CD4-positive, alpha-beta T cell treated with Interleukin-4 for 4 hours (primary cell): ENCODE data around the gene ZNF789.
A peak's percentile ranks its signal among the peaks of the same experiment; 100 is the strongest.
"Not testable (repeated sequence)": the region's sequence is repeated elsewhere in the genome, so short reads cannot be mapped to it uniquely, and the experiment has no call there.

Experiments
- DNase-seq: peaks from one replicate; pipeline ENCODE4 v3.0.0-alpha.2; 2020

ZNF789 gene

GRCh38 chr7:99472561-99473314 lies at the start of gene ZNF789:
TSS of gene ZNF789 (plus strand) at chr7:99472890. CDS start at chr7:99476457, 3,567 bp downstream.
- DNase-seq: peak; percentile 98

DNA sequence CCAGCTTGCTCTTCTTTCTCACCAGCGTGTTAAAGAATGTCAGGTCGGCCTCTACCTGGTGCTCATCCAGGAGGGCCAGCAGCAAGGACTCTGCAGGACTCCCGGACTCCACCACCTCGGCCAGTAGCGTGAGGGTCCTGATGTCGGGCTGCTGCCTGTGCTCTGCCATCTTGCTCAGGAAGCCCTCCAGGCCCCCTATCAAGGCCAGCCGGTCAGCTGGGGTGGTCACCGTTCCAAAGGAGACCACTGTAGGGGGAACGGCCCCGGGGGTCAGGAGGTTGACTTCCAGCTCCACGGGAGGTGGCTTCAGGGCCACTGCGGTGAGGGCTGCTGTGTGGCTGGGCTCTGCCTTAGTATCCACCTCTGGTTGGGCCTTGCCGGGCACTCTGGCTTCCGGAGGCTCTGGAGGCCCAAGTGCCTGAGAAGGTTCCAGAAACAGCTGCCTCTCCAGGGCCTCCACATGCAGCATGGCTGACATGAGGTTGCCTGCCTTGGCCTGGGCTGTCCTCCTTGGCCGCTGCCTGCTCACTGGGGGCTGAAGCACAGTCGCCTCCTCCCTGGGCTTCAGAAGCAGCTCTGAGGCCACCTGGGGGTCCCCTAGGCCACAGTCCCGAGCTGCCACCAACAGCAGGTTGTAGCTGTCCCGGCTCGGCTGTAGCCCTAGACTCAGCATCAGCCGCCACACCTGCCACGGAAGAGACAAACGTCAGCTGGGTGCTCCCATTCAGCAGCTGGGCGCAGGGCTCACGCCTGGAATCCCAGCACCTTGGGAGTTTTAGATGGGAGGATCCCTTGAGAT lies 47.6 kb upstream of the ZNF789 start:
- no peak for DNase-seq

- no peak for DNase-seq
Measured at GRCh38 chr7:99428972-99429566, 43.6 kb upstream of the ZNF789 start.

DNA sequence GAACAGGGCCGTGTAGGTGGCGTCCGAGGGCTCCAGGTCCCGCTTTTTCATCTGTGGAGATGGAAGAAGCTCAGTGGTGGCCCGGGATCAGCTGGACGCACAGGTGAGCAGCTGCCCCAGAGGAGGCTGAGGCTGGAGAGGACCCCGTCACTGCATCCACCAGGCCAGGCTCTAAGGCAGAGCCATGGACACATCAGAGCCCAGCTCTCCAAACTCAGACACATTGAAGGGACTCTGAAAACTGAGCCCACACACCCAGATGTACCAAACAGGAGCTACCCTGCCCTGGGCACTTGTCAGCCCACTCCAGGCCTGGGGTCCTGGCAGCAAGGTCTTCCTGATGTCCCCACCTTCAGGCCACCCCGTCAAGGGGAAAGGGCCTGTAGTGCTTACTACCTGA lies 42.9 kb upstream of the ZNF789 start:
- DNase-seq: no peak

DNA sequence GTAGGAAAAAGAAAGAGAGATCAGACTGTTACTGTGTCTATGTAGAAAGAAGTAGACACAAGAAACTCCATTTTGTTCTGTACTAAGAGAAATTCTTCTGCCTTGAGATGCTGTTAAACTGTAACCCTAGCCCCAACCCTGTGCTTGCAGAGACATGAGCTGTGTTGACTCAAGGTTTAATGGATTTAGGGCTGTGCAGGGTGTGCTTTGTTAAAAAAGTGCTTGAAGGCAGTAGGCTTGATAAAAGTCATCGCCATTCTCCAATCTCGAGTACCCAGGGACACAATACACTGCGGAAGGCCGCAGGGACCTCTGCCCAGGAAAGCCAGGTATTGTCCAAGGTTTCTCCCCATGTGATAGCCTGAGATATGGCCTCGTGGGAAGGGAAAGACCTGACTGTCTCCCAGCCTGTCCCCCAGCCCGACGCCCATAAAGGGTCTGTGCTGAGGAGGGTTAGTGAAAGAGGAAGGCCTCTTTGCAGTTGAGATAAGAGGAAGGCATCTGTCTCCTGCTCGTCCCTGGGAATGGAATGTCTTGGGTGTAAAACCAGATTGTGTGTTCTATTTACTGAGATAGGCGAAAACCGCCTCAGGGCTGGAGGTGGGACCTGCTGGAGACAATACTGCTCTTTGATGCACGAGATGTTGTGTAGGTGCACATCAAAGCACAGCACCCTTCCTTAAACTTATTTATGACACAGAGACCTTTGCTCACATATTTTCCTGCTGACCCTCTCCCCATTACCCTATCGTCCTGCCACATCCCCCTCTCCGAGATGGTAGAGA lies 40.7 kb upstream of the ZNF789 start:
- not testable (repeated sequence) for DNase-seq

GRCh38 chr7:99433158-99433557 lies 39.5 kb upstream of the ZNF789 start:
- DNase-seq: no peak

GRCh38 chr7:99437946-99438572 lies 34.6 kb upstream of the ZNF789 start:
- no peak for DNase-seq

DNA sequence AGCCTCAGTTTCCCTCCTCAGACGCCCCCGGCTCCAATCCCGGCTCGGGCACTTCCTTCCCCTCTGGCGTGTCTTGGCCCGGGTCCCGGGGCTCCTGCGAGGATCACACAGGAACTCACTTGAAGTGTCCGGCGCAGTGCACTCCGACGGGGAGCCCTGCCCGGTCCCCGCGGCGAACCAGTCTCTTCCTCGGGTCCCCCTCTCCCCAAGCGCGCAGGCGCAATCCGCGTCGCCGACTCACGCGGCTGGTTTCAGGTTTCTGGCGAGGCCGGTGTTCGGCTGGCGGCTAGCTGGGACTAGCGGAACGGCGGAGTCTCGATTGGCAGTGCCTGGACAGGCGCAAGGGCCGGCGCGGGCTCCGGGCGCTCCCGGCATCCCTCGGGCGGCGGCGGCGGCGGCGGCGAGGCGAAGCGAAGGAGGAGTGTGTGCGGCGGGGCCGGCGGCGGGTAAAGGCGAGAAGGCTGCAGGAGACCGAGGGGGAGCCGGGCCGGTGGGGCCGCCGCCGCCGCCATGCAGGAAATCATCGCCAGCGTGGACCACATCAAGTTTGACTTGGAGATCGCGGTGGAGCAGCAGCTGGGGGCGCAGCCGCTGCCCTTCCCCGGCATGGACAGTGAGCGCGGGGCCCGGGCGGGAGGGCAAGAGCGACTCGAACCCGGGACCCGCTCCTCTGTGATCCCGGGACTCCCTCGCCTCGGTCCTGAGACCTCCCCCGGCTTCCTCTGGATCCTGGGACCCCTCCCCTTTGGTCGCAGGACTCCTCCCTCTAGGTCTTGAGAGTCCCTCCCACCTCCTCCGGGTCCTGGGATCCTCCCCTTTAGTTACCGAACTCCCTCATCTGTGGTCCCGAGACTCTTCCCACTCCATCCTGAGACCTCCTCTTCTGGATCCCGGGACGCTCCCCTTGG lies 33.9 kb upstream of the ZNF789 start, which contains the start of the genes CPSF4 and PTCD1:
Gene CPSF4, plus strand, starts transcription at position 371 of the 908 bp plus-strand sequence. Its CDS starts 140 bp downstream, at position 511.
Gene PTCD1, minus strand, starts transcription at position 226 of the 908 bp plus-strand sequence. CDS start 3,556 bp downstream, outside the sequence.
- peak; percentile 92 for DNase-seq

DNA sequence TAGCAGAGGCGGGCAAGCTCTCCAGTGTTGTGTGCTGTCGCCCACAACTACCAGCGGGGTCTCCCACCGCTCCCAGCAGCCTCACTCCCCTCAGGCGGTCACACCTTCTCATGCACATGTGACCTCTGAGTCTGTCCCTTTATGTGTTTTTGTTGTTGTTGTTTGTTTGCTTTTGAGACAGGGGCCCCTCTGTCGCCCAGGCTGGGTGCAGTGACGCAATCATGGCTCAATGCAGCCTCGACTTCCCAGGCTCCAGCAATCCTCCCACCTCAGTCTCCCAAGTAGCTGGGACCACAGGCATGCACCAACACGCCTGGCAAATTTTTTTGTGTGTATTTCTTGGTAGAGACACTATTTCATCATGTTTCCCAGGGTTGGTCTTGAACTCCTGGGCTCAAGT lies 32.5 kb upstream of the ZNF789 start:
- no peak for DNase-seq

DNA sequence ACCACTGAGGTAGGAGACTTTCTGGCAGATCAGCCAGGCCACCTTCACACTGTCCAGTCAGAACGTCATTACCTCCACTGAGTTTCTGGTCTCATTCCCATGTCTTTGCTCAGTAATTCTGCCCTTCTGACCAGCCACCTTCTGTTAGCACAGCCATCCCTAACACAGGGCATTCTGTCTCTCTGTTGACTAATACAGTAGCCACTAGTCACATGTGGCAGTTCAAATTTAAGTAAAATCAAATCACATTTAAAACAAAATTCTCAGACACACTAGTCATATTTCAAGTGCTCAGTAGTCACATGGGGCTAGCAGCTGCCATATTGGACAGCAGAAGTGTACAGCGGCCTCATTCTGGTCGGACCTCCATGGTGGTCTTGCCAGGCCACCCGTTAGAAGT lies 26.6 kb upstream of the ZNF789 start:
- DNase-seq: no peak

- no peak for DNase-seq
Measured at GRCh38 chr7:99447943-99448342, 24.7 kb upstream of the ZNF789 start.

DNA sequence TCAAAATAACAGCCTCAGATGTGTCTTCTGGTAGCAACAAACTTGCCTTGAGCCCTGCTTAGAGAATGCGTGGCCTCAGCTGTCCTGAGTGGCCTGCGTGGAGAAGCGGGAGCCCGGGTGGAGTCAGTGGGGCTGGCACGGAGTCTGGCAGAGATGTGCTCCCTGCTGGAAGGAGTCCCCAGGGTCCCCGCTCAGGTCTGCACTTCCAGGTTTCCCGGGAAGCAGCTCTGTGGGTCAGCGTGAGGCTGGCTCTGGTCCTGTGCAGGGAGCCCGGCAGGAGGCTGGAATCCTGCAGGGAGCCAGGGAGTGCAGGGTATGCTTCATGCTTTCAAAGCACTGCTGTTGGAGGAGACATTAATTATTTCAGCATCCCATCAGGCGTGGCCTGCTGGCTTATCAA lies 23.8 kb upstream of the ZNF789 start:
- no peak for DNase-seq

DNA sequence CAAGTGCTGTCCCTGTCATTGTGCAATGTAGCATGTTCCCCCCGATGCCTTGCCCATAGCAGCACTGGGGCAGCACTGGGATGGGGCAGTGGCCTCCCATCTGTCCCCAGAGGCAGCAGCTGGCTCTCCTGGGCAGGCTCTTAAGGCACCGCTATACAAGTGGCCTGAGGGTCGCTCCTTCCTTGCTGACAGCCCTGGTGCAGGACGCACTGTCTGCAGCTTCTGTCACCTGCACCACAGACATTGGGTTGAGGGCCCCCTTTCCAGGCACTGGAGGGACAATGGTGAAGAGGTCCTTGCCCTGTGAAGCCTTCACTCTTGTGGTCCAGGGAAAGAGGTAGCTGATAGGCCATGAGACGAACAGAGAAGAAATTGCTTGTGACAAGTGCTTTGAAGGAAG lies 23.4 kb upstream of the ZNF789 start:
- DNase-seq: no peak

- no peak for DNase-seq
Measured at GRCh38 chr7:99451936-99452335, 20.8 kb upstream of the ZNF789 start.

- no peak for DNase-seq
Measured at GRCh38 chr7:99452541-99452940, 20.1 kb upstream of the ZNF789 start.

- DNase-seq: no peak
Measured at GRCh38 chr7:99453105-99453504, 19.6 kb upstream of the ZNF789 start.

GRCh38 chr7:99455874-99456273 lies 16.8 kb upstream of the ZNF789 start:
- no peak for DNase-seq

DNA sequence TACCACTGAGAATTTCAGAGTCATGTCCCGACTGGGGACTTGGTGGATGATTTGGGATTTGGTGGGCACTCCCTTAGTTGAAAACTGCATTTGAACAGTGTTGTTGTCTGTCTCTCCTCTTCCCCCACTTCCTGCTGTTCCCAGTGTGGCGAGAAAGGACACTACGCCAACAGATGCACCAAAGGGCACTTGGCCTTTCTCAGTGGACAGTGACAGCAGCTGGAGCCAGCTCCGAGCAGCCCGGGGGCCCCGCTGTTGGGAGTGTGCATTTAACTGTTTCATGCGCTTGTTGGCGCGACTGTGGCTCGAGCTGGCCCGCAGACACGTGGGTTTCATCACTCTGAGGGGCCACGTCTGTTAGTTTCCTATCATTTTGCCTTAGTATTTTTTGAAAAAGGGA lies 16.4 kb upstream of the ZNF789 start:
- no peak for DNase-seq

DNA sequence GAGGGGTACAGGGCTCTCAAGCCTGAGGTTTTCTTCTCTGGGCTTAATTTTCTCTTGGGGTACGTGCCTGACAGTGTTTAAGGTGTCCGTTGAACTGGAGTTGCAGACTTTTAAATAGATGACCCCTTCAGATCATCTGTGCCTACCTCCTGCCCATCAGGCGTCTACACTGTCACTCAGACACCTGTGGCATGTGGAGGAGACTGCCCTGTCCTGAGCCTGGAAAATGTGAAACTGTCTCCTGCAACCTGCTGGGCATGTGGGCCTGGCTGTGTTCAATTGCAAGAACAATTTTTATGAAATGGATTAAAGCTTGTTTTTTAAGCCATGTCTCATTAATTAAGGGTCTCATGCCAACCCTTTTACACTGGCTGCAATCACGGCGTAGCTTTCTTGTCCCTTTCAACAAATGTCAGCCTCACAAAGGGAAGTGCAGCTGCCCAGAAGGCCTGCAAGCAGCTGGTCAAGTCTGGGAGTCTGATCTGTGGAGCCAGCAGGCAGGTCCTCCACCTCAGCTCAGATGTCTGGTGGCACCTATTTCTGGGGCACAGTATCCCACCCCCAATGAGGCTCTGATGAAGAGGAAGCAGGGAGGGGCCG lies 15.5 kb upstream of the ZNF789 start:
- no peak for DNase-seq

GRCh38 chr7:99457650-99458493 lies 14.8 kb upstream of the ZNF789 start:
- DNase-seq: no peak
